GM21390 (cell line): Measurements from ENCODE around the gene TMEM272.
A peak's percentile ranks its signal among the peaks of the same experiment; 100 is the strongest.

Experiments
- ATAC-seq: cut with Tn5 transposase; IDR thresholded peaks from one replicate; pipeline ENCODE4 v1.9.1; 2021; ENCODE audit not compliant: unreplicated experiment

TMEM272 gene

GRCh38 chr13:51856027-51856736 lies 11.2 kb upstream of the TMEM272 start:
- ATAC-seq, result no peak

GRCh38 chr13:51849145-51850101 lies 4.4 kb upstream of the TMEM272 start:
- no peak for ATAC-seq

GRCh38 chr13:51848674-51849073 lies 3.7 kb upstream of the TMEM272 start:
- no peak for ATAC-seq

GRCh38 chr13:51846756-51847155 lies 1.8 kb upstream of the TMEM272 start:
- ATAC-seq, result no peak

- ATAC-seq, result no peak
Measured at GRCh38 chr13:51845574-51846318, 769 bp upstream of the TMEM272 start.

- no peak for ATAC-seq
Measured at GRCh38 chr13:51843529-51843928, 1.4 kb downstream of the TMEM272 start.

GRCh38 chr13:51841732-51842131 lies 3.2 kb downstream of the TMEM272 start:
- ATAC-seq, result no peak

- ATAC-seq, result no peak
Measured at GRCh38 chr13:51840917-51841316, 4.1 kb downstream of the TMEM272 start.

GRCh38 chr13:51839711-51840540 lies 5.1 kb downstream of the TMEM272 start:
- ATAC-seq, result no peak

- ATAC-seq, result no peak
Measured at GRCh38 chr13:51838240-51838846, 6.6 kb downstream of the TMEM272 start.

- ATAC-seq, result no peak
Measured at GRCh38 chr13:51837016-51837415, 8.0 kb downstream of the TMEM272 start.

GRCh38 chr13:51834581-51835171 lies 10.3 kb downstream of the TMEM272 start:
- no peak for ATAC-seq

GRCh38 chr13:51833980-51834379 lies 11.0 kb downstream of the TMEM272 start:
- ATAC-seq, result no peak

GRCh38 chr13:51832471-51833152 lies 12.4 kb downstream of the TMEM272 start:
- peak; percentile 83 for ATAC-seq

GRCh38 chr13:51831519-51831918 lies 13.5 kb downstream of the TMEM272 start:
- ATAC-seq, result no peak

- no peak for ATAC-seq
Measured at GRCh38 chr13:51829568-51829899, 15.4 kb downstream of the TMEM272 start.

- ATAC-seq, result no peak
Measured at GRCh38 chr13:51828730-51829567, 16.0 kb downstream of the TMEM272 start.

- no peak for ATAC-seq
Measured at GRCh38 chr13:51827254-51827653, 17.7 kb downstream of the TMEM272 start.
